HepG2 (cell line): Measurements from ENCODE around the gene DNAJC7. TPM values are rescaled to one million over a fixed set of nuclear protein-coding genes. Genes with fewer than 3 reads are reported as not detected.
A peak's percentile ranks its signal among the peaks of the same experiment; 100 is the strongest.

ENCODE experiments used
- ARHGAP35 ChIP-seq: sonication (generic); formaldehyde crosslinking; IDR thresholded peaks from 2 replicates; pipeline ENCODE4 v1.9.0; 2022; ENCODE audit warnings: mild to moderate bottlenecking, inconsistent platforms, moderate library complexity, missing genetic modification reagents, borderline replicate concordance
- CERS6 ChIP-seq: sonication (generic); formaldehyde crosslinking; IDR thresholded peaks from 2 replicates; pipeline ENCODE4 v1.5.0; 2020; ENCODE audit warnings: missing genetic modification reagents
- CSRNP2 ChIP-seq: sonication (generic); formaldehyde crosslinking; conservative IDR thresholded peaks from 2 replicates; pipeline ENCODE4 v1.8.0; 2022; ENCODE audit warnings: low read depth, missing genetic modification reagents
- GZF1 ChIP-seq: sonication (generic); formaldehyde crosslinking; IDR thresholded peaks from 2 replicates; pipeline ENCODE4 v1.5.1; 2020; ENCODE audit warnings: mild to moderate bottlenecking, missing genetic modification reagents
- HNF4A ChIP-seq: sonication (generic); formaldehyde crosslinking; IDR thresholded peaks from 2 replicates; pipeline ENCODE4 v1.4.0; 2020; ENCODE audit warnings: missing genetic modification reagents
- KDM4B ChIP-seq: sonication (generic); formaldehyde crosslinking; IDR thresholded peaks from 2 replicates; pipeline ENCODE4 v1.4.0; 2020; ENCODE audit warnings: missing genetic modification reagents
- NFE2 ChIP-seq: sonication (generic); formaldehyde crosslinking; IDR thresholded peaks from 2 replicates; pipeline ENCODE4 v1.4.0; 2020; ENCODE audit warnings: missing genetic modification reagents
- POLR2G ChIP-seq: fragments of 200-400 bp; formaldehyde crosslinking; IDR thresholded peaks from 2 replicates; pipeline ENCODE4 v1.6.1; 2018; ENCODE audit warnings: mild to moderate bottlenecking, low read depth, low read length, moderate library complexity
- SIX1 ChIP-seq: sonication (generic); formaldehyde crosslinking; IDR thresholded peaks from 2 replicates; pipeline ENCODE4 v1.4.0; 2020; ENCODE audit warnings: missing genetic modification reagents, borderline replicate concordance
- ZC3H4 ChIP-seq: sonication (generic); formaldehyde crosslinking; IDR thresholded peaks from 2 replicates; pipeline ENCODE4 v1.4.0; 2020; ENCODE audit warnings: missing genetic modification reagents, borderline replicate concordance
- ZFP36L2 ChIP-seq: sonication (generic); formaldehyde crosslinking; IDR thresholded peaks from 2 replicates; pipeline ENCODE4 v1.4.0; 2020; ENCODE audit warnings: missing genetic modification reagents
- ZMYM3 ChIP-seq: sonication (generic); formaldehyde crosslinking; IDR thresholded peaks from 2 replicates; pipeline ENCODE4 v1.5.1; 2020; ENCODE audit warnings: mild to moderate bottlenecking, missing genetic modification reagents
- ZNF768 ChIP-seq: sonication (generic); formaldehyde crosslinking; IDR thresholded peaks from 2 replicates; pipeline ENCODE4 v1.4.0; 2020; ENCODE audit warnings: missing genetic modification reagents
- ZNF775 ChIP-seq: sonication (generic); formaldehyde crosslinking; IDR thresholded peaks from 2 replicates; pipeline ENCODE4 v1.4.0; 2020; ENCODE audit warnings: missing genetic modification reagents, mild to moderate bottlenecking, moderate library complexity, borderline replicate concordance
- ZNF782 ChIP-seq: sonication (generic); formaldehyde crosslinking; IDR thresholded peaks from 2 replicates; pipeline ENCODE4 v1.4.0; 2020; ENCODE audit warnings: missing genetic modification reagents, mild to moderate bottlenecking, borderline replicate concordance
- ZNF878 ChIP-seq: sonication (generic); formaldehyde crosslinking; IDR thresholded peaks from 2 replicates; pipeline ENCODE4 v1.8.1; 2023; ENCODE audit warnings: mild to moderate bottlenecking, missing genetic modification reagents, moderate library complexity
- polyA plus RNA-seq, 8 experiments: library from polyadenylated mRNA; depleted of rRNA in 3 of 8; stranded (reverse) in 7 of 8; unstranded in 1 of 8; fragments of >200 nt; fragmentation: Illumina TruSeq in 4 of 8; extraction: Trizol in 4 of 8; gene quantifications; 2 replicates each; pipeline versions ENCODE4 v1.2.1 to v1.2.3, GENCODE V29; 2011 to 2016; ENCODE audit warnings: low read depth in 4 of 8, missing spikeins in 1 of 8, mixed read lengths in 1 of 8; ENCODE audit not compliant: insufficient read depth in 1 of 8
- total RNA-seq, 5 experiments: library from RNA; depleted of rRNA; stranded (reverse); fragments of >200 nt; fragmentation: Illumina TruSeq; extraction: Trizol; gene quantifications; 2 replicates each; pipeline ENCODE4 v1.2.3, GENCODE V29; 2016; ENCODE audit warnings: low read depth in 1 of 5
- TF ChIP-seq, protein P1 (sequence below): IDR thresholded peaks from 2 replicates; pipeline ENCODE4 v1.6.1; 2016; ENCODE audit warnings: missing compliant biosample characterization, missing genetic modification reagents, borderline replicate concordance
- TF ChIP-seq, protein P2 (sequence below): sonication (generic); formaldehyde crosslinking; IDR thresholded peaks from 2 replicates; pipeline ENCODE4 v1.4.0; 2020; ENCODE audit warnings: missing genetic modification reagents, low read depth, mild to moderate bottlenecking, borderline replicate concordance
- TF ChIP-seq, protein P3 (sequence below), 2 experiments: sonication (generic) in 1 of 2; formaldehyde crosslinking in 1 of 2; IDR thresholded peaks; 2 replicates each; pipeline versions ENCODE4 v1.5.1 to v1.6.1; 2011 to 2020; ENCODE audit warnings: borderline replicate concordance in 1 of 2, low read depth in 1 of 2, low read length in 1 of 2, mild to moderate bottlenecking in 1 of 2, missing genetic modification reagents in 1 of 2, moderate library complexity in 1 of 2
- TF ChIP-seq, protein P4 (sequence below): sonication (generic); formaldehyde crosslinking; IDR thresholded peaks from 2 replicates; pipeline ENCODE4 v1.9.0; 2021; ENCODE audit warnings: missing genetic modification reagents, mild to moderate bottlenecking, borderline replicate concordance

DNAJC7 gene
- total and polyA plus RNA-seq, 2 of the 13 experiments (the other 11 are each of a cell fraction or from before 2014, with no cell fraction given), result 47.7 to 132 TPM

DNA sequence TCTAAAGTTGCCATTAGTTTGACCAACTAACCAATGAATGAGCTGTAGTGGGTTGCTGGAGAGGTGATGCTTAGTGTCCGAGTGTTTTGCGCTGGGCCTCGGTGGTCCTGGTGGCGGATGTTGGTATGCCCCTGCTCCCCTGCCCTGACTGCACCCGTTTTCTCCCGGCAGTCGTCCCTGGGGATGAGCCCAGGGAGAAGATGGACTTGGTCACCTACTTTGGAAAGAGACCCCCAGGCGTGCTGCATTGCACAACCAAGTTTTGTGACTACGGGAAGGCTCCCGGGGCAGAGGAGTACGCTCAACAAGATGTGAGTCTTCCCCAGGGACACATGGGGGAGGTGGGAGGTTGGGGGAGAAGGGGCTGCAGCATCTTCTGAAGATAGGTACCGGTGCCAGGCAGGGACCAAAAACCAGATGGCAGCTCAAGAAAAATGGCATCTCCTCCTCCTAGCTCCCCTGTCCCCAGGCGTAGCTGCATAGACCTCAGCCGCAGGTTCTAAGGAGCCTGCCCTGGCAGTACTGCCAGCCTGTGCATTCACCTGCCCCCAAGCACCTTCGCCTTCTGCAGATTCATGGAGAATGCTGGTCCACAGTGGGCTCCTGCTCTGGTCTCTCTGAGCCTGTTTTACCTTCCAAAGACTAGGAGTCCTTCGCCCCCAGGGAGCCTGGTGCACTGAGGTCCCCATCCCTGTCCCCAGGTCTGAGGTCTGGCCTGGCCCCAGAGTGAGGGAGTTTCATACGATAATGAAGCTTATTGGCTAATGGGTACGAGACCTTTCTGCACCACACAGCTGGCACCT lies 45.3 kb downstream of the DNAJC7 start (continued):
- peak; percentile 51; the same call in 1 of the 2 replicates for TF ChIP-seq ZNF768 (CRISPR knock-in tag)
- no peak for TF ChIP-seq ZFP36L2 (CRISPR knock-in tag)
- no peak for TF ChIP-seq KDM4B (CRISPR knock-in tag)
- TF ChIP-seq, protein P1, sequence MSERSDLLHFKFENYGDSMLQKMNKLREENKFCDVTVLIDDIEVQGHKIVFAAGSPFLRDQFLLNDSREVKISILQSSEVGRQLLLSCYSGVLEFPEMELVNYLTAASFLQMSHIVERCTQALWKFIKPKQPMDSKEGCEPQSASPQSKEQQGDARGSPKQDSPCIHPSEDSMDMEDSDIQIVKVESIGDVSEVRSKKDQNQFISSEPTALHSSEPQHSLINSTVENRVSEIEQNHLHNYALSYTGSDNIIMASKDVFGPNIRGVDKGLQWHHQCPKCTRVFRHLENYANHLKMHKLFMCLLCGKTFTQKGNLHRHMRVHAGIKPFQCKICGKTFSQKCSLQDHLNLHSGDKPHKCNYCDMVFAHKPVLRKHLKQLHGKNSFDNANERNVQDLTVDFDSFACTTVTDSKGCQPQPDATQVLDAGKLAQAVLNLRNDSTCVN (CRISPR knock-in tag), result no peak
- TF ChIP-seq ZNF782 (CRISPR knock-in tag), result no peak
- no peak for TF ChIP-seq NFE2
- peak; percentile 43 for TF ChIP-seq POLR2G
- TF ChIP-seq GZF1 (CRISPR knock-in tag), result no peak
- no peak for TF ChIP-seq ZMYM3 (CRISPR knock-in tag)
- TF ChIP-seq, protein P2, sequence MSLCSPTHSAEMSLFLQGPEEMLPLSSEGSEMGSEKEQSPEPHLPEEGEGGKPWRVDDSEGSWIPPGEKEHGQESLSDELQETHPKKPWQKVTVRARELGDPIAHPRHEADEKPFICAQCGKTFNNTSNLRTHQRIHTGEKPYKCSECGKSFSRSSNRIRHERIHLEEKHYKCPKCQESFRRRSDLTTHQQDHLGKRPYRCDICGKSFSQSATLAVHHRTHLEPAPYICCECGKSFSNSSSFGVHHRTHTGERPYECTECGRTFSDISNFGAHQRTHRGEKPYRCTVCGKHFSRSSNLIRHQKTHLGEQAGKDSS (CRISPR knock-in tag), result no peak
- no peak for TF ChIP-seq ZC3H4
- TF ChIP-seq ZNF878, result no peak
- no peak for TF ChIP-seq SIX1
- no peak for TF ChIP-seq ZNF775 (CRISPR knock-in tag)
- no peak for TF ChIP-seq CSRNP2 (CRISPR knock-in tag)
- TF ChIP-seq, protein P3, sequence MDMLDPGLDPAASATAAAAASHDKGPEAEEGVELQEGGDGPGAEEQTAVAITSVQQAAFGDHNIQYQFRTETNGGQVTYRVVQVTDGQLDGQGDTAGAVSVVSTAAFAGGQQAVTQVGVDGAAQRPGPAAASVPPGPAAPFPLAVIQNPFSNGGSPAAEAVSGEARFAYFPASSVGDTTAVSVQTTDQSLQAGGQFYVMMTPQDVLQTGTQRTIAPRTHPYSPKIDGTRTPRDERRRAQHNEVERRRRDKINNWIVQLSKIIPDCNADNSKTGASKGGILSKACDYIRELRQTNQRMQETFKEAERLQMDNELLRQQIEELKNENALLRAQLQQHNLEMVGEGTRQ (IDR thresholded peaks at IDR 0.05; ENCODE audit: low read depth, low read length), result no peak
- TF ChIP-seq, protein P3 (CRISPR knock-in tag; IDR thresholded peaks at IDR 0.05; ENCODE audit: borderline replicate concordance), result no peak
- no peak for TF ChIP-seq ARHGAP35 (CRISPR knock-in tag)
- TF ChIP-seq, protein P4, sequence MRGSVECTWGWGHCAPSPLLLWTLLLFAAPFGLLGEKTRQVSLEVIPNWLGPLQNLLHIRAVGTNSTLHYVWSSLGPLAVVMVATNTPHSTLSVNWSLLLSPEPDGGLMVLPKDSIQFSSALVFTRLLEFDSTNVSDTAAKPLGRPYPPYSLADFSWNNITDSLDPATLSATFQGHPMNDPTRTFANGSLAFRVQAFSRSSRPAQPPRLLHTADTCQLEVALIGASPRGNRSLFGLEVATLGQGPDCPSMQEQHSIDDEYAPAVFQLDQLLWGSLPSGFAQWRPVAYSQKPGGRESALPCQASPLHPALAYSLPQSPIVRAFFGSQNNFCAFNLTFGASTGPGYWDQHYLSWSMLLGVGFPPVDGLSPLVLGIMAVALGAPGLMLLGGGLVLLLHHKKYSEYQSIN, result no peak
- no peak for TF ChIP-seq CERS6 (CRISPR knock-in tag)
- no peak for TF ChIP-seq HNF4A (CRISPR knock-in tag)
